Activated CD8-positive, alpha-beta T cell treated with anti-CD3 and anti-CD28 coated beads for 36 hours (primary cell): ENCODE results near the gene KREMEN2. TPM values are rescaled to one million over a fixed set of nuclear protein-coding genes. Genes with fewer than 3 reads are reported as not detected.
A peak's percentile ranks its signal among the peaks of the same experiment; 100 is the strongest.

Source experiments
- ATAC-seq: fragments of 200-7000 bp; cut with Tn5 transposase; one replicate; pipeline ENCODE4 v1.10.0; 2021; ENCODE audit warnings: mild to moderate bottlenecking, moderate library complexity
- CTCF ChIA-PET: fragments of 350-600 bp; sonication (Branson Sonifier 250); formaldehyde crosslinking; loops from one replicate; lab custom pipeline; 2021; ENCODE audit warnings: antibody characterized with exemption; lab: Charles Lee
- POLR2A ChIA-PET: fragments of 350-600 bp; sonication (Branson Sonifier 250); formaldehyde crosslinking; loops from one replicate; lab custom pipeline; 2021; ENCODE audit warnings: antibody characterized with exemption; lab: Charles Lee
- DNase-seq: peaks from one replicate; pipeline ENCODE4 v3.0.0-alpha.2; 2020
- H3K27ac Mint-ChIP-seq: one replicate; pipeline ENCODE4 v1.8.0; 2021; ENCODE audit warnings: mild to moderate bottlenecking, mixed read lengths
- H3K27me3 Mint-ChIP-seq: one replicate; pipeline ENCODE4 v1.8.0; 2021; ENCODE audit warnings: mixed read lengths
- H3K36me3 Mint-ChIP-seq: one replicate; pipeline ENCODE4 v1.8.0; 2021; ENCODE audit warnings: low read depth, mixed read lengths
- H3K4me1 Mint-ChIP-seq: one replicate; pipeline ENCODE4 v1.8.0; 2021; ENCODE audit warnings: low read depth, mixed read lengths
- H3K4me3 Mint-ChIP-seq: one replicate; pipeline ENCODE4 v1.8.0; 2021; ENCODE audit warnings: mild to moderate bottlenecking, moderate library complexity, mixed read lengths
- H3K9me3 Mint-ChIP-seq: one replicate; pipeline ENCODE4 v1.8.0; 2021; ENCODE audit warnings: mixed read lengths
- intact Hi-C: fragments of 100-400 bp; cut with micrococcal nuclease; formaldehyde crosslinking; loops from one replicate; pipeline ENCODE4 v1.10.0; 2022
- total RNA-seq, 2 experiments: library from RNA; stranded (reverse); gene quantifications; one replicate each; pipeline ENCODE4 v1.2.3, GENCODE V29; 2021
- TF ChIP-seq, protein P1 (sequence below): fragments of 200-600 bp; IDR thresholded peaks from one replicate; pipeline ENCODE4 v1.8.0; 2022; ENCODE audit warnings: antibody characterized with exemption, mild to moderate bottlenecking

KREMEN2 gene
- total RNA-seq, 2 experiments from 2014 or later: 0.22 TPM; not detected in 1

DNA sequence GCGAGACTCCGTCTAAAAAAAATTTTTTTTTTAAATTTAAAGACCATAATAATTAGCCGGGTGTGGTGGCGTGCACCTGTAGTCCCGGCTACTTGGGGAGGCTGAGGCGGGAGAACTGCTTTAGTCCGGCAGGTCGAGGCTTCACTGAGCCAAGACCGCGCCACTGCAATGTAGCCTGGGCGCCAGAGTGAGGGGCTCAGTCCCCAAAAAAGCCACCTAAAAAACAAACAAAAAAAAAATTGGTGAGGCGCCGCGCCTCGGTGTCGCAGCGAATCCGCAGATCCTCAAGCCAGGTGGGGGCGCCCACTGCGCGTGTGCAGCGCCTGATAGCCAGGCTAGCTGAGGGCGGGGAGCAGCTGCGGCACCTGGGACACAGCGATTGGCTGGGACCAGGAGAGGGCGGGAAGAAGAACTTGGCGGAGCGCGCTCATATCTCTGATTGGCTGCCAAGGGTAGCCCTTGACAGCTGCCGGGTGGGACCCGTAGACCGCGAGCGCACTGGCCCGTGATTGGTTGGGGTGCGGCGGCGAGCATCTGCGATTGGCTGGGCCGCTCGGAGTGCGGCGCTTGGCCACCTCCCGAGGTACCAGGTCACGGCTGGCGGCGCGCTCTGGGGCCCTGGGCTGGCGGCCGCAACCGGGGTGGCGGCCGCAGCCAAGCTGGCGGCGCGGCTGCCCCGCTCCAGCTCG lies 39.7 kb downstream of the KREMEN2 start:
- H3K4me3 Mint-ChIP-seq: no peak overlapping the region
- ChIA-PET CTCF (interaction anchor here (0.6 to 5.8 kb wide), 13 partner anchors 9 to 192 kb away, joined by 3 to 85 read pairs (median 4); partner anchors contain the start of genes CLDN6, HCFC1R1, THOC6 and TNFRSF12A), POLR2A (interaction anchor here (1.4 kb wide), 1 partner anchor 17 kb away, joined by 5 read pairs; the partner anchor contains the start of gene TNFRSF12A)
- peaks cover 19% of the 10 kb centered on the region for H3K4me1 Mint-ChIP-seq
- no peaks in the 10 kb centered on the region for H3K9me3 Mint-ChIP-seq
- H3K27ac Mint-ChIP-seq: no peak overlapping the region
- TF ChIP-seq, protein P1, sequence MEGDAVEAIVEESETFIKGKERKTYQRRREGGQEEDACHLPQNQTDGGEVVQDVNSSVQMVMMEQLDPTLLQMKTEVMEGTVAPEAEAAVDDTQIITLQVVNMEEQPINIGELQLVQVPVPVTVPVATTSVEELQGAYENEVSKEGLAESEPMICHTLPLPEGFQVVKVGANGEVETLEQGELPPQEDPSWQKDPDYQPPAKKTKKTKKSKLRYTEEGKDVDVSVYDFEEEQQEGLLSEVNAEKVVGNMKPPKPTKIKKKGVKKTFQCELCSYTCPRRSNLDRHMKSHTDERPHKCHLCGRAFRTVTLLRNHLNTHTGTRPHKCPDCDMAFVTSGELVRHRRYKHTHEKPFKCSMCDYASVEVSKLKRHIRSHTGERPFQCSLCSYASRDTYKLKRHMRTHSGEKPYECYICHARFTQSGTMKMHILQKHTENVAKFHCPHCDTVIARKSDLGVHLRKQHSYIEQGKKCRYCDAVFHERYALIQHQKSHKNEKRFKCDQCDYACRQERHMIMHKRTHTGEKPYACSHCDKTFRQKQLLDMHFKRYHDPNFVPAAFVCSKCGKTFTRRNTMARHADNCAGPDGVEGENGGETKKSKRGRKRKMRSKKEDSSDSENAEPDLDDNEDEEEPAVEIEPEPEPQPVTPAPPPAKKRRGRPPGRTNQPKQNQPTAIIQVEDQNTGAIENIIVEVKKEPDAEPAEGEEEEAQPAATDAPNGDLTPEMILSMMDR: peak; percentile 59
- ATAC-seq (peak; percentile 99), DNase-seq (peak; percentile 98)
- H3K36me3 Mint-ChIP-seq: no peaks in the 10 kb centered on the region
- H3K27me3 Mint-ChIP-seq: peaks cover 5% of the 10 kb centered on the region
- intact Hi-C loops: no loop called here

DNA sequence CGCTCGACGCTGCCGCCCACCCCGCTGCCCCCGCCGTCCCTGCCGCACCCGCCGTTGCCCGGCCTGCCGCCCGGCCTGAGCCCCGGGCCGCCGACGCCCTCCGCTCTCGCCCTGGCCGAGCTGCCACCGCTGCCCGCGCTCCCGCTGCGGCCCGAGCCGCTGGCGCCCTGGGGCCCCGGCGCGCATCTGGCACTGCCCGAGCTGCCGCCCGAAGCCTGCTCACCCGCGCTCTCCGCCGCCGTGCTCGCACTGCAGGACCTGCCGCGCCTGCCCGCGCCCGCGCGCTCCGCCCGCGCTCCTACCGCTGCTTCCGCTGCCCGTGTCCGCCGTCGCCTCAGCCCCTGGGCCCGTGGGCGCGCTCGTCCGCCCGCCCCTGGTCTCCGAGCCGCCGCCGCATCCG lies 40.2 kb downstream of the KREMEN2 start:
- TF ChIP-seq, protein P1: no peak
- Mint-ChIP-seq H3K9me3 (no peaks in the 10 kb centered on the region), H3K4me3 (no peak overlapping the region), H3K27me3 (peaks cover 5% of the 10 kb centered on the region), H3K36me3 (no peaks in the 10 kb centered on the region), H3K27ac (no peak overlapping the region), H3K4me1 (peaks cover 21% of the 10 kb centered on the region)
- ChIA-PET CTCF (interaction anchor here (0.6 to 5.8 kb wide), 13 partner anchors 9 to 192 kb away, joined by 3 to 85 read pairs (median 4); partner anchors contain the start of genes CLDN6, HCFC1R1, THOC6 and TNFRSF12A), POLR2A (interaction anchor here (1.4 kb wide), 1 partner anchor 16 kb away, joined by 5 read pairs; the partner anchor contains the start of gene TNFRSF12A)
- intact Hi-C loops: no loop called here
- peak; percentile 34 for DNase-seq
- ATAC-seq: no peak

DNA sequence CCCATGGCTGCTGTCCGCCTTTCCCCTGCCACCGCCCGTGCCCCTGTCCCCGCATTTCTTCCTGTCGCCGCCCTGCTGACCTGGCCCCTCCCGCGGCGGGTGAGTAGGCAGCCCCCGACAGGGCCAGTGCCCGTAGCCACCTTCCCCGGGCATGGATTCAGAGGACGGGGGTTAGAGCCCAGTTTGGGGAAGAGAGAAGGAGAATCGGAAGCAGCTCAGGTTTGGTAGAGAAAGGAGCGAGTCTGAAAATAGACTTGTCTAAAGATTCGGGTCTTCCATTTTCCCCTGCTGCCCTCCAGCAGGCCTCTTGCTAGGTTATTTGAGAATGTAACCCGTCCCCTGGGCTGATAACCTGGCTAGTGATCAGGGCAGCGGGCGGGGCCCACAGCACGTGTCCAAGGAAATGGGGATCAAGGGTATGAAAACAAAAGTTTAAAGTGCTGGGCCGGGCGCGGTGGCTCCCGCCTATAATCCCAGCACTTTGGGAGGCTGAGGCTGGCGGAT lies 40.8 kb downstream of the KREMEN2 start:
- no peaks in the 10 kb centered on the region for H3K36me3 Mint-ChIP-seq
- ChIA-PET POLR2A (interaction anchor here (1.4 kb wide), 1 partner anchor 16 kb away, joined by 5 read pairs; the partner anchor contains the start of gene TNFRSF12A), CTCF (interaction anchor here (1.3 to 5.8 kb wide), 3 partner anchors 16 to 34 kb away, joined by 3 to 85 read pairs (median 56); partner anchors contain the start of genes CLDN6, HCFC1R1, THOC6 and TNFRSF12A)
- H3K4me3 Mint-ChIP-seq: peak overlapping the region; percentile 55
- TF ChIP-seq, protein P1: no peak
- peaks cover 5% of the 10 kb centered on the region for H3K27me3 Mint-ChIP-seq
- intact Hi-C loops: no loop called here
- no peak for DNase-seq
- no peak overlapping the region for H3K27ac Mint-ChIP-seq
- H3K9me3 Mint-ChIP-seq: no peaks in the 10 kb centered on the region
- peaks cover 21% of the 10 kb centered on the region for H3K4me1 Mint-ChIP-seq
- ATAC-seq: no peak

DNA sequence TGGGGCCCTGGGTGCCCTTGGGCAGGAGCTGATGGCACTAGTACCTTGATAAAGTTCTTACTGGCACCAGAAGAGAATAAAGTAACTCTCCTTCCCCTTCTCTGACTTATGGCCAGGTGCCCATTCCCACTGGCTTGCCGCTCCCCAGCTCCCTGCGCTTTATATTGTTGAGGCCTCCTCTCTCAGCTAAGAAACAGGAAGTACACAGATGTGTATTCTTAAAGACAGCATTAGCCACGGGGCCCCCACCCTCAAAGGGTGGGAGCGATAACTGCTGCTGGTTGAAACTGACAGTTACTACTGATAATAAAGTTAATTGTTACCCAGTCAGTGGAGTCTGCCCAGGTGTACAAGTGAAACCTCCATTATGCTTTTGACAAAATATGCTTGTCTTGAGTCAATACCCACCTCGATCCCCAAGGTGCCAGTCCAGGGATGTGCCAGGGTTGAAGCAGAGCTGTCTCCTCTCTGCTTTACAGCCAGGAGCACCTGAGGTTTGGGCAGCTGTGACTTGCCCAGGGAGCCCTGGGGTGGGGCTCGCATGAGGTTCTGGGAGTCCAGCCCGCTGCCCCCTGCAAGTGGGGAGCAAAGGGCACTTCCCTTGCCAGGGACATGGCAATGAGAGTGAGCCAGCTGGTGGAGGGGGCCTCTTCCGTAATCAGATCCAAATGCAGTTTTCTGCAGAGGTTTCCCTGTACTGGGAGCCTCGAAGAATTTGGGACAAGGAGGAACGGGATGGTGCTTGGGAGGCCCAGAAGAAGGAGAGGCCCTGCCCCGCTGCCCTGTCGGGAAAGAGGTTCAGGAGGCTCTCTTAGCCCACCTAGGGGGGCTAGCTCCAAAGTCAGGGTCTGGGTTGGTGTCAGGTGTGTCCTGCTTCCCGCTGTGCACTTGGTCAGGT lies 43.2 kb downstream of the KREMEN2 start:
- peaks cover 7% of the 10 kb centered on the region for H3K27me3 Mint-ChIP-seq
- ChIA-PET CTCF (interaction anchor here (0.7 to 5.3 kb wide), 10 partner anchors 14 to 122 kb away, joined by 3 to 56 read pairs (median 6); partner anchors contain the start of genes CLDN6, HCFC1R1, THOC6 and TNFRSF12A), POLR2A (interaction anchor here (1.7 kb wide), 2 partner anchors 13 to 20 kb away, joined by 5 to 6 read pairs; partner anchors contain the start of gene TNFRSF12A)
- no peaks in the 10 kb centered on the region for H3K36me3 Mint-ChIP-seq
- DNase-seq (no peak), ATAC-seq (no peak)
- H3K27ac Mint-ChIP-seq: no peak overlapping the region
- H3K4me3 Mint-ChIP-seq: no peak overlapping the region
- peaks cover 21% of the 10 kb centered on the region for H3K4me1 Mint-ChIP-seq
- TF ChIP-seq, protein P1: no peak
- intact Hi-C loops: no loop called here
- no peaks in the 10 kb centered on the region for H3K9me3 Mint-ChIP-seq
